Measurements from ENCODE around the gene ETV2.
"Not testable (repeated sequence)": the region's sequence is repeated elsewhere in the genome, so short reads cannot be mapped to it uniquely, and the experiment has no call there.

Gene ETV2

GRCh38 chr19:35641515-35642151, at the start of gene ETV2:
TSS of gene ETV2 (plus strand) at chr19:35641745. CDS start at chr19:35642461, 716 bp downstream.
- peak; percentile 77 for DNase-seq

- DNase-seq: no peak
These were observed 49.3 kb upstream of the ETV2 start for GRCh38 chr19:35592226-35592625.

GRCh38 chr19:35595026-35595425, 46.5 kb upstream of the ETV2 start:
- not testable (repeated sequence) for DNase-seq

GRCh38 chr19:35595928-35596327, 45.6 kb upstream of the ETV2 start:
- DNase-seq: no peak

- DNase-seq: no peak
These were observed 45.1 kb upstream of the ETV2 start for GRCh38 chr19:35596366-35596999.

GRCh38 chr19:35601971-35602370, 39.6 kb upstream of the ETV2 start:
- DNase-seq: no peak

GRCh38 chr19:35604436-35604835, 37.1 kb upstream of the ETV2 start:
- not testable (repeated sequence) for DNase-seq

- DNase-seq: not testable (repeated sequence)
These were observed 34.4 kb upstream of the ETV2 start for GRCh38 chr19:35607170-35607569.

- no peak for DNase-seq
These were observed 33.9 kb upstream of the ETV2 start for GRCh38 chr19:35607661-35608060.

- no peak for DNase-seq
These were observed 33.3 kb upstream of the ETV2 start for GRCh38 chr19:35608251-35608650.

- no peak for DNase-seq
These were observed 31.6 kb upstream of the ETV2 start for GRCh38 chr19:35609851-35610353.

GRCh38 chr19:35612224-35612558, 29.4 kb upstream of the ETV2 start:
- no peak for DNase-seq

GRCh38 chr19:35612559-35613321, 28.8 kb upstream of the ETV2 start, which contains the start of gene HAUS5:
TSS of gene HAUS5 (plus strand) at chr19:35612735. CDS start at chr19:35612795, 60 bp downstream.
- peak; percentile 100 for DNase-seq

- DNase-seq: no peak
These were observed 28.0 kb upstream of the ETV2 start for GRCh38 chr19:35613574-35613973.

- no peak for DNase-seq
These were observed 26.5 kb upstream of the ETV2 start for GRCh38 chr19:35615036-35615435.

- DNase-seq: no peak
These were observed 22.7 kb upstream of the ETV2 start for GRCh38 chr19:35618857-35619256.

GRCh38 chr19:35619290-35619923, 22.1 kb upstream of the ETV2 start:
- DNase-seq: no peak

GRCh38 chr19:35620001-35620400, 21.5 kb upstream of the ETV2 start:
- no peak for DNase-seq

GRCh38 chr19:35621708-35622107, 19.8 kb upstream of the ETV2 start:
- no peak for DNase-seq

- no peak for DNase-seq
These were observed 18.8 kb upstream of the ETV2 start for GRCh38 chr19:35622750-35623149.

GRCh38 chr19:35623327-35624010, 18.1 kb upstream of the ETV2 start:
- no peak for DNase-seq

GRCh38 chr19:35628264-35628564, 13.3 kb upstream of the ETV2 start:
- DNase-seq: no peak

Measured in activated CD8-positive, alpha-beta memory T cell treated with anti-CD3 and anti-CD28 coated beads, Interleukin-2, amount 50 U/mL, for 48 hours (primary cell).